ENCODE measurements around the gene AGXT.

Gene AGXT

GRCh38 chr2:240847817-240848216 is 20.8 kb upstream of the AGXT start:
- H3K4me1 ChIP-seq (ENCODE audit: control insufficient read depth, insufficient read depth, low read length): no peaks in the 10 kb centered on the region
- H3K4me3 ChIP-seq (ENCODE audit: low read depth, low read length): no peak overlapping the region
- H3K36me3 ChIP-seq (ENCODE audit: control insufficient read depth, insufficient read depth, low read length): no peaks in the 10 kb centered on the region
- H3K9ac ChIP-seq (ENCODE audit: low read depth, low read length): no peak overlapping the region
- H3K27me3 ChIP-seq (ENCODE audit: control insufficient read depth, insufficient read depth, low read length): no peaks in the 10 kb centered on the region
- H3K9me3 ChIP-seq (ENCODE audit: control insufficient read depth, insufficient read depth, low read length): no peaks in the 10 kb centered on the region

GRCh38 chr2:240848900-240849680 is 19.5 kb upstream of the AGXT start:
- Histone ChIP-seq H3K36me3 (ENCODE audit: control insufficient read depth, insufficient read depth, low read length) (peaks cover 1% of the 10 kb centered on the region), H3K27me3 (ENCODE audit: control insufficient read depth, insufficient read depth, low read length) (no peaks in the 10 kb centered on the region), H3K9ac (ENCODE audit: low read depth, low read length) (no peak overlapping the region), H3K4me1 (ENCODE audit: control insufficient read depth, insufficient read depth, low read length) (no peaks in the 10 kb centered on the region), H3K4me3 (ENCODE audit: low read depth, low read length) (no peak overlapping the region), H3K9me3 (ENCODE audit: control insufficient read depth, insufficient read depth, low read length) (no peaks in the 10 kb centered on the region)

GRCh38 chr2:240850026-240850425 is 18.6 kb upstream of the AGXT start:
- peaks cover 3% of the 10 kb centered on the region for H3K36me3 ChIP-seq (ENCODE audit: control insufficient read depth, insufficient read depth, low read length)
- H3K4me1 ChIP-seq (ENCODE audit: control insufficient read depth, insufficient read depth, low read length): no peaks in the 10 kb centered on the region
- H3K4me3 ChIP-seq (ENCODE audit: low read depth, low read length): no peak overlapping the region

GRCh38 chr2:240850756-240851077 is 17.9 kb upstream of the AGXT start:
- Histone ChIP-seq H3K27me3 (ENCODE audit: control insufficient read depth, insufficient read depth, low read length) (no peaks in the 10 kb centered on the region), H3K9me3 (ENCODE audit: control insufficient read depth, insufficient read depth, low read length) (no peaks in the 10 kb centered on the region), H3K4me3 (ENCODE audit: low read depth, low read length) (no peak overlapping the region), H3K9ac (ENCODE audit: low read depth, low read length) (no peak overlapping the region), H3K36me3 (ENCODE audit: control insufficient read depth, insufficient read depth, low read length) (peaks cover 3% of the 10 kb centered on the region), H3K4me1 (ENCODE audit: control insufficient read depth, insufficient read depth, low read length) (no peaks in the 10 kb centered on the region)

More at GRCh38 chr2:240850026-240850425, 18.6 kb upstream of the AGXT start:
- Histone ChIP-seq H3K9ac (ENCODE audit: low read depth, low read length) (no peak overlapping the region), H3K9me3 (ENCODE audit: control insufficient read depth, insufficient read depth, low read length) (no peaks in the 10 kb centered on the region), H3K27me3 (ENCODE audit: control insufficient read depth, insufficient read depth, low read length) (no peaks in the 10 kb centered on the region)

- no peaks in the 10 kb centered on the region for H3K27me3 ChIP-seq (ENCODE audit: control insufficient read depth, insufficient read depth, low read length)
- H3K9me3 ChIP-seq (ENCODE audit: control insufficient read depth, insufficient read depth, low read length): no peaks in the 10 kb centered on the region
- H3K36me3 ChIP-seq (ENCODE audit: control insufficient read depth, insufficient read depth, low read length): peaks cover 3% of the 10 kb centered on the region
- no peak overlapping the region for H3K9ac ChIP-seq (ENCODE audit: low read depth, low read length)
- no peak overlapping the region for H3K4me3 ChIP-seq (ENCODE audit: low read depth, low read length)
- no peaks in the 10 kb centered on the region for H3K4me1 ChIP-seq (ENCODE audit: control insufficient read depth, insufficient read depth, low read length)
These were observed 17.3 kb upstream of the AGXT start for GRCh38 chr2:240851078-240851991.

- Histone ChIP-seq H3K4me3 (ENCODE audit: low read depth, low read length) (no peak overlapping the region), H3K9me3 (ENCODE audit: control insufficient read depth, insufficient read depth, low read length) (no peaks in the 10 kb centered on the region), H3K36me3 (ENCODE audit: control insufficient read depth, insufficient read depth, low read length) (peaks cover 3% of the 10 kb centered on the region), H3K9ac (ENCODE audit: low read depth, low read length) (no peak overlapping the region), H3K4me1 (ENCODE audit: control insufficient read depth, insufficient read depth, low read length) (no peaks in the 10 kb centered on the region), H3K27me3 (ENCODE audit: control insufficient read depth, insufficient read depth, low read length) (no peaks in the 10 kb centered on the region)
These were observed 15.8 kb upstream of the AGXT start for GRCh38 chr2:240852671-240853314.

- Histone ChIP-seq H3K9ac (ENCODE audit: low read depth, low read length) (no peak overlapping the region), H3K4me1 (ENCODE audit: control insufficient read depth, insufficient read depth, low read length) (no peaks in the 10 kb centered on the region), H3K36me3 (ENCODE audit: control insufficient read depth, insufficient read depth, low read length) (peaks cover 3% of the 10 kb centered on the region), H3K4me3 (ENCODE audit: low read depth, low read length) (no peak overlapping the region), H3K27me3 (ENCODE audit: control insufficient read depth, insufficient read depth, low read length) (no peaks in the 10 kb centered on the region), H3K9me3 (ENCODE audit: control insufficient read depth, insufficient read depth, low read length) (no peaks in the 10 kb centered on the region)
These were observed 13.0 kb upstream of the AGXT start for GRCh38 chr2:240855670-240856069.

GRCh38 chr2:240856151-240856980 is 12.3 kb upstream of the AGXT start:
- Histone ChIP-seq H3K9ac (ENCODE audit: low read depth, low read length) (no peak overlapping the region), H3K27me3 (ENCODE audit: control insufficient read depth, insufficient read depth, low read length) (no peaks in the 10 kb centered on the region), H3K4me3 (ENCODE audit: low read depth, low read length) (no peak overlapping the region), H3K4me1 (ENCODE audit: control insufficient read depth, insufficient read depth, low read length) (no peaks in the 10 kb centered on the region), H3K36me3 (ENCODE audit: control insufficient read depth, insufficient read depth, low read length) (peaks cover 3% of the 10 kb centered on the region), H3K9me3 (ENCODE audit: control insufficient read depth, insufficient read depth, low read length) (no peaks in the 10 kb centered on the region)

- Histone ChIP-seq H3K9me3 (ENCODE audit: control insufficient read depth, insufficient read depth, low read length) (no peaks in the 10 kb centered on the region), H3K4me1 (ENCODE audit: control insufficient read depth, insufficient read depth, low read length) (no peaks in the 10 kb centered on the region), H3K9ac (ENCODE audit: low read depth, low read length) (no peak overlapping the region), H3K27me3 (ENCODE audit: control insufficient read depth, insufficient read depth, low read length) (no peaks in the 10 kb centered on the region), H3K36me3 (ENCODE audit: control insufficient read depth, insufficient read depth, low read length) (peaks cover 3% of the 10 kb centered on the region), H3K4me3 (ENCODE audit: low read depth, low read length) (no peak overlapping the region)
These were observed 11.3 kb upstream of the AGXT start for GRCh38 chr2:240857039-240858008.

GRCh38 chr2:240858321-240858720 is 10.3 kb upstream of the AGXT start:
- Histone ChIP-seq H3K9ac (ENCODE audit: low read depth, low read length) (no peak overlapping the region), H3K4me1 (ENCODE audit: control insufficient read depth, insufficient read depth, low read length) (no peaks in the 10 kb centered on the region), H3K9me3 (ENCODE audit: control insufficient read depth, insufficient read depth, low read length) (no peaks in the 10 kb centered on the region), H3K36me3 (ENCODE audit: control insufficient read depth, insufficient read depth, low read length) (peaks cover 3% of the 10 kb centered on the region), H3K4me3 (ENCODE audit: low read depth, low read length) (no peak overlapping the region), H3K27me3 (ENCODE audit: control insufficient read depth, insufficient read depth, low read length) (no peaks in the 10 kb centered on the region)

Data from iPS-15b (cell line).